PC-3 (cell line): ENCODE measurements around the gene PRDM15. TPM values are rescaled to one million over a fixed set of nuclear protein-coding genes. Genes with fewer than 3 reads are reported as not detected.

Experiments
- ATAC-seq: fragments of 200-7000 bp; cut with Tn5 transposase; 2 replicates; pipeline ENCODE4 v1.9.1; 2020; ENCODE audit warnings: mild to moderate bottlenecking, moderate library complexity
- BruUV-seq: library from RNA; stranded (reverse); fragments of 400-500 nt; replicated peaks from 2 replicates; lab custom pipeline; 2021; lab: Mats Ljungman, UMichigan
- CTCF ChIA-PET: fragments of 300-600 bp; sonication (Branson Sonifier 250); formaldehyde crosslinking; loops from one replicate; lab custom pipeline; 2022; ENCODE audit warnings: antibody characterized with exemption; lab: Charles Lee
- POLR2A ChIA-PET: fragments of 300-600 bp; sonication (Branson Sonifier 250); formaldehyde crosslinking; loops from one replicate; lab custom pipeline; 2022; ENCODE audit warnings: antibody characterized with exemption; ENCODE audit not compliant: unreplicated experiment; lab: Charles Lee
- DNase-seq: peaks from one replicate; pipeline ENCODE4 v3.0.0-alpha.2; 2015
- H2AFZ ChIP-seq: fragments of 300-600 bp; sonication (generic); 2 replicates; pipeline ENCODE4 v1.6.0; 2016; ENCODE audit warnings: antibody characterized with exemption, low read length
- H3F3A ChIP-seq: fragments of 300-600 bp; sonication (generic); one replicate; pipeline ENCODE4 v1.6.0; 2017; ENCODE audit warnings: antibody characterized with exemption, low read length, control low read depth, mild to moderate bottlenecking; ENCODE audit not compliant: unreplicated experiment
- H3K27ac ChIP-seq: fragments of 300-600 bp; sonication (generic); 2 replicates; pipeline ENCODE4 v1.5.1; 2016; ENCODE audit warnings: mild to moderate bottlenecking, low read length
- H3K27me3 ChIP-seq: fragments of 300-600 bp; sonication (generic); 2 replicates; pipeline ENCODE4 v1.6.1; 2016; ENCODE audit warnings: low read length, mixed read lengths
- H3K36me3 ChIP-seq: fragments of 300-600 bp; sonication (generic); 2 replicates; pipeline ENCODE4 v1.6.1; 2016; ENCODE audit warnings: low read depth, mixed run types, low read length, mixed read lengths
- H3K4me1 ChIP-seq: fragments of 300-600 bp; sonication (generic); 2 replicates; pipeline ENCODE4 v1.5.1; 2016; ENCODE audit warnings: low read length; ENCODE audit not compliant: insufficient read depth
- H3K4me2 ChIP-seq: fragments of 300-600 bp; sonication (generic); 2 replicates; pipeline ENCODE4 v1.6.0; 2016; ENCODE audit warnings: low read length
- H3K4me3 ChIP-seq: fragments of 300-600 bp; sonication (generic); 2 replicates; pipeline ENCODE4 v1.5.1; 2016; ENCODE audit warnings: mild to moderate bottlenecking, low read length, mixed read lengths
- H3K79me2 ChIP-seq: fragments of 300-600 bp; sonication (generic); 2 replicates; pipeline ENCODE4 v1.6.1; 2017; ENCODE audit warnings: low read length, mixed read lengths
- H3K9ac ChIP-seq: fragments of 300-600 bp; sonication (generic); 2 replicates; pipeline ENCODE4 v1.6.0; 2016; ENCODE audit warnings: mild to moderate bottlenecking, low read length
- H3K9me2 ChIP-seq: fragments of 300-600 bp; sonication (generic); replicated peaks from 2 replicates; pipeline ENCODE4 v1.6.1; 2016; ENCODE audit warnings: mixed run types, low read length, mixed read lengths
- H3K9me3 ChIP-seq: fragments of 300-600 bp; sonication (generic); 2 replicates; pipeline ENCODE4 v1.6.1; 2016; ENCODE audit warnings: low read length, mixed read lengths
- H4K20me1 ChIP-seq: fragments of 300-600 bp; sonication (generic); 2 replicates; pipeline ENCODE4 v1.6.1; 2016; ENCODE audit warnings: low read length, mixed read lengths
- CTCF ChIP-seq: fragments of 300-600 bp; sonication (generic); conservative IDR thresholded peaks from 2 replicates; pipeline ENCODE4 v1.5.1; 2017; ENCODE audit warnings: antibody characterized with exemption, low read depth, mild to moderate bottlenecking, low read length
- EZH2 ChIP-seq: fragments of 300-600 bp; sonication (generic); IDR thresholded peaks from one replicate; pipeline ENCODE4 v1.6.1; 2017; ENCODE audit warnings: antibody characterized with exemption, mild to moderate bottlenecking, low read length; ENCODE audit not compliant: unreplicated experiment
- EZH2phosphoT487 ChIP-seq: fragments of 300-600 bp; sonication (generic); IDR thresholded peaks from 2 replicates; pipeline ENCODE4 v1.6.1; 2018; ENCODE audit warnings: mild to moderate bottlenecking, antibody characterized with exemption, low read length, borderline replicate concordance
- intact Hi-C: fragments of 100-400 bp; cut with micrococcal nuclease; formaldehyde crosslinking; loops from 2 replicates; pipeline ENCODE4 v1.9.0; 2023
- total RNA-seq: library from RNA; depleted of rRNA; stranded (reverse); fragments of >200 nt; gene quantifications from 2 replicates; pipeline ENCODE4 v1.2.3, GENCODE V29; 2014

The PRDM15 gene
- total RNA-seq, 1 experiment from 2014 or later: 13.4 TPM

GRCh38 chr21:41857771-41858300 lies 21.3 kb downstream of the PRDM15 start:
- Histone ChIP-seq H3K27ac (no peak overlapping the region), H3K36me3 (peaks cover 14% of the 10 kb centered on the region), H3K27me3 (no peaks in the 10 kb centered on the region), H3K4me3 (no peak overlapping the region), H2AFZ (no peak overlapping the region), H3K4me1 (peaks cover 4% of the 10 kb centered on the region), H3K9me2 (no peaks in the 10 kb centered on the region), H3K4me2 (no peak overlapping the region), H3K9ac (no peak overlapping the region), H3K79me2 (peaks cover 21% of the 10 kb centered on the region), H3F3A (no peaks in the 10 kb centered on the region), H3K9me3 (no peaks in the 10 kb centered on the region), H4K20me1 (no peaks in the 10 kb centered on the region)
- no peak for ATAC-seq
- intact Hi-C loops: no loop called here
- ChIA-PET CTCF (no interaction called here), POLR2A (no interaction called here)
- BruUV-seq: no TSS peak
- DNase-seq: no peak
- TF ChIP-seq EZH2 (no peak), CTCF (no peak), EZH2phosphoT487 (no peak)

DNA sequence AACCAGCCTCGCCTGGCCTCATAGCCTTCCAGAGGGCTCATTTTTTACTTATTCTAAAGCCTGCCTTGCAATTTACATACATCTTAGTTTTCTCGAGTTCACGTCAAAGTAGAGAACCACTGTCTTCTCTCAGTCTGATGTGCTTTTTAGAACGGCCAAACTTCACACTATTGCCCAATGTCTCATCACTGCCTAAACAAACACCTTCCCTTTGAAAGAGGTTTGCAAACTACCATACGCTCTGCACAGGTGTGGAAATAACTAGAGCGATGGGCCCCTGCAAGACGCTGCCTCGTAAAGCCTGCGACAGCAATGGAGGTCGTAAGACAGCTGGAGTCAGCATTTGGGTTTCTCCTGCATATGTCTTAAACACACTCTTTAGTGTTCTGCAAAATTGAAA lies 22.6 kb downstream of the PRDM15 start:
- no peak overlapping the region for H3K9ac ChIP-seq
- DNase-seq (no peak), ATAC-seq (no peak)
- no peak overlapping the region for H3K27ac ChIP-seq
- no peak overlapping the region for H3K4me2 ChIP-seq
- peaks cover 16% of the 10 kb centered on the region for H3K36me3 ChIP-seq
- POLR2A ChIA-PET: no interaction called here
- peaks cover 10% of the 10 kb centered on the region; the same call in 1 of the 2 replicates for H3K79me2 ChIP-seq
- H3F3A ChIP-seq: no peaks in the 10 kb centered on the region
- intact Hi-C loops: no loop called here
- no peaks in the 10 kb centered on the region for H3K27me3 ChIP-seq
- H2AFZ ChIP-seq: no peak overlapping the region
- no peaks in the 10 kb centered on the region for H3K4me1 ChIP-seq
- TF ChIP-seq CTCF (no peak), EZH2 (no peak), EZH2phosphoT487 (no peak)
- H3K4me3 ChIP-seq: no peak overlapping the region
- no peaks in the 10 kb centered on the region for H4K20me1 ChIP-seq
- CTCF ChIA-PET: no interaction called here
- H3K9me3 ChIP-seq: no peaks in the 10 kb centered on the region
- no TSS peak for BruUV-seq
- H3K9me2 ChIP-seq: no peaks in the 10 kb centered on the region

GRCh38 chr21:41854426-41854995 lies 24.6 kb downstream of the PRDM15 start:
- no peak overlapping the region for H3K4me2 ChIP-seq
- H3F3A ChIP-seq: no peaks in the 10 kb centered on the region
- no peak overlapping the region for H3K27ac ChIP-seq
- ChIA-PET CTCF (no interaction called here), POLR2A (no interaction called here)
- H3K9ac ChIP-seq: no peak overlapping the region
- H2AFZ ChIP-seq: no peak overlapping the region
- H3K27me3 ChIP-seq: no peaks in the 10 kb centered on the region
- H3K36me3 ChIP-seq: peaks cover 16% of the 10 kb centered on the region
- no peaks in the 10 kb centered on the region for H4K20me1 ChIP-seq
- no peak for DNase-seq
- no peaks in the 10 kb centered on the region for H3K9me2 ChIP-seq
- H3K4me1 ChIP-seq: no peaks in the 10 kb centered on the region
- H3K9me3 ChIP-seq: no peaks in the 10 kb centered on the region
- BruUV-seq: no TSS peak
- intact Hi-C loops: no loop called here
- no peaks in the 10 kb centered on the region for H3K79me2 ChIP-seq
- TF ChIP-seq EZH2phosphoT487 (no peak), CTCF (no peak), EZH2 (no peak)
- ATAC-seq: no peak
- H3K4me3 ChIP-seq: no peak overlapping the region
